Endothelial cell of umbilical vein (primary cell): ENCODE results near the gene ZNF609. TPM values are rescaled to one million over a fixed set of nuclear protein-coding genes. Genes with fewer than 3 reads are reported as not detected.

Source experiments
- BruUV-seq: library from RNA; stranded (reverse); fragments of 400-500 nt; replicated peaks from 2 replicates; lab custom pipeline; 2021; lab: Mats Ljungman, UMichigan
- CTCF ChIA-PET: fragments of 300-600, 350-600 bp; sonication (Branson Sonifier 250); formaldehyde crosslinking; loops from one replicate; lab custom pipeline; 2021; ENCODE audit warnings: antibody characterized with exemption, inconsistent platforms; lab: Charles Lee
- POLR2A ChIA-PET: fragments of 300-600, 350-600 bp; sonication (Branson Sonifier 250); formaldehyde crosslinking; loops from one replicate; lab custom pipeline; 2021; ENCODE audit warnings: antibody characterized with exemption, inconsistent platforms; lab: Charles Lee
- DNase-seq: peaks from one replicate; pipeline ENCODE4 v3.0.0-alpha.2; 2011; ENCODE audit warnings: low read depth, low spot score
- FAIRE-seq: peaks from 2 replicates; lab custom pipeline; 2011; peaks lifted over from hg19 to GRCh38; lab: Jason Lieb, UNC
- H2AFZ ChIP-seq: 2 replicates; pipeline ENCODE4 v1.6.0; 2012; ENCODE audit warnings: low read depth, low read length, control low read depth, inconsistent platforms
- H3K27ac ChIP-seq: 2 replicates; pipeline ENCODE4 v1.5.1; 2011; ENCODE audit warnings: low read depth, mild to moderate bottlenecking, control low read depth, low read length, moderate library complexity; ENCODE audit not compliant: insufficient read depth
- H3K27me3 ChIP-seq, 2 experiments: 2 replicates each; pipeline versions ENCODE4 v1.6.0 to v1.6.1; 2011; ENCODE audit warnings: low read length in 2 of 2, mixed read lengths in 1 of 2; ENCODE audit not compliant: control insufficient read depth in 2 of 2, insufficient read depth in 2 of 2
- H3K36me3 ChIP-seq, 2 experiments: 2 replicates in 1 of 2; 3 replicates in 1 of 2; pipeline ENCODE4 v1.5.1; 2011; ENCODE audit warnings: low read length in 2 of 2, mild to moderate bottlenecking in 1 of 2, moderate library complexity in 1 of 2; ENCODE audit not compliant: control insufficient read depth in 2 of 2, insufficient read depth in 2 of 2; ENCODE audit errors: extremely low read depth in 1 of 2
- H3K4me1 ChIP-seq: 3 replicates; pipeline ENCODE4 v1.5.1; 2011; ENCODE audit warnings: mild to moderate bottlenecking, low read length; ENCODE audit not compliant: control insufficient read depth, insufficient read depth; ENCODE audit errors: extremely low read depth
- H3K4me2 ChIP-seq: 2 replicates; pipeline ENCODE4 v1.6.1; 2011; ENCODE audit warnings: low read length, control low read depth, mixed read lengths; ENCODE audit not compliant: insufficient read depth
- H3K4me3 ChIP-seq, 3 experiments: fragments of 200-600 bp in 1 of 3; sonication (generic), shearing (Covaris generic) in 1 of 3; replicated peaks in 1 of 3; 2 replicates each; pipeline ENCODE4 v1.5.1; 2011 to 2016; ENCODE audit warnings: control low read depth in 3 of 3, low read length in 3 of 3, mild to moderate bottlenecking in 2 of 3, inconsistent platforms in 1 of 3, low read depth in 1 of 3, moderate library complexity in 1 of 3; ENCODE audit not compliant: insufficient read depth in 1 of 3
- H3K79me2 ChIP-seq: 2 replicates; pipeline ENCODE4 v1.6.0; 2012; ENCODE audit warnings: low read length, inconsistent platforms; ENCODE audit not compliant: control insufficient read depth, insufficient read depth
- H3K9ac ChIP-seq: replicated peaks from 2 replicates; pipeline ENCODE3; 2011; ENCODE audit warnings: low read length, control low read depth; ENCODE audit not compliant: insufficient read depth; ENCODE audit errors: extremely low read depth
- H3K9me1 ChIP-seq: replicated peaks from 3 replicates; pipeline ENCODE4 v1.6.0; 2011; ENCODE audit warnings: mild to moderate bottlenecking, low read length; ENCODE audit not compliant: control insufficient read depth, insufficient read depth; ENCODE audit errors: extremely low read depth
- H3K9me3 ChIP-seq: replicated peaks from 2 replicates; pipeline ENCODE4 v1.5.1; 2012; ENCODE audit warnings: low read length, inconsistent platforms; ENCODE audit not compliant: control insufficient read depth, insufficient read depth
- H4K20me1 ChIP-seq: replicated peaks from 2 replicates; pipeline ENCODE3; 2011; ENCODE audit warnings: mild to moderate bottlenecking, low read length; ENCODE audit not compliant: control insufficient read depth, insufficient read depth; ENCODE audit errors: extremely low read depth
- FOS ChIP-seq: IDR thresholded peaks from 2 replicates; pipeline ENCODE4 v1.6.1; 2011; ENCODE audit warnings: mild to moderate bottlenecking, low read length, moderate library complexity, borderline replicate concordance; ENCODE audit not compliant: insufficient read depth
- GATA2 ChIP-seq: IDR thresholded peaks from 2 replicates; pipeline ENCODE4 v1.7.0; 2011; ENCODE audit warnings: low read depth, mild to moderate bottlenecking, moderate library complexity, mixed read lengths, low read length; ENCODE audit not compliant: insufficient read length, insufficient read depth
- JUN ChIP-seq: IDR thresholded peaks from 2 replicates; pipeline ENCODE4 v1.6.1; 2011; ENCODE audit warnings: borderline replicate concordance, low read depth; ENCODE audit not compliant: insufficient read length, insufficient read depth
- MAX ChIP-seq: IDR thresholded peaks from 2 replicates; pipeline ENCODE4 v1.6.1; 2011; ENCODE audit not compliant: insufficient read depth, insufficient read length
- MYC ChIP-seq: IDR thresholded peaks from one replicate; pipeline ENCODE4 v1.6.1; 2011; ENCODE audit warnings: mild to moderate bottlenecking, low read depth, low read length
- POLR2A ChIP-seq: IDR thresholded peaks from 2 replicates; pipeline ENCODE4 v1.6.1; 2012; ENCODE audit warnings: low read depth, mild to moderate bottlenecking, control low read depth, low read length
- POLR2AphosphoS5 ChIP-seq: IDR thresholded peaks from 2 replicates; pipeline ENCODE4 v1.6.1; 2012; ENCODE audit warnings: low read depth, mild to moderate bottlenecking, control low read depth, low read length, moderate library complexity; ENCODE audit not compliant: insufficient read depth
- dilution Hi-C: fragments of 300-500 bp; cut with MboI; formaldehyde crosslinking; loops from one replicate; pipeline ENCODE4 v1.15.0; 2019; ENCODE audit warnings: low sequenced_read_pairs; ENCODE audit not compliant: extremely low pct_ligation_motif_present
- intact Hi-C: fragments of 100-400 bp; cut with micrococcal nuclease; formaldehyde crosslinking; loops from one replicate; pipeline ENCODE4 v1.10.0; 2022
- polyA plus RNA-seq, 4 experiments: library from polyadenylated mRNA; depleted of rRNA in 3 of 4; stranded (reverse) in 3 of 4; unstranded in 1 of 4; fragments of >200 nt; gene quantifications; 2 replicates each; pipeline versions ENCODE4 v1.2.1 to v1.2.3, GENCODE V29; 2011 to 2012; ENCODE audit warnings: missing spikeins in 1 of 4
- total RNA-seq: library from RNA; stranded (reverse); gene quantifications from 2 replicates; pipeline ENCODE4 v1.2.3, GENCODE V29; 2021

The ZNF609 gene
- total and polyA plus RNA-seq, 2 donors (not counting 3 experiments of a cell fraction or from before 2014, with no cell fraction given), result 18.2 to 49.6 TPM

- Histone ChIP-seq H3K9ac (no peak overlapping the region), H4K20me1 (peaks cover 5% of the 10 kb centered on the region), H3K4me1 (no peaks in the 10 kb centered on the region), H3K27ac (no peak overlapping the region), H3K79me2 (peaks cover 86% of the 10 kb centered on the region), H3K9me1 (no peaks in the 10 kb centered on the region), H3K4me3 (no peak overlapping the region), H3K4me2 (no peak overlapping the region), H3K27me3 (no peaks in the 10 kb centered on the region), H3K9me3 (no peaks in the 10 kb centered on the region), H3K36me3 (no peaks in the 10 kb centered on the region), H2AFZ (no peak overlapping the region)
- ChIA-PET CTCF (interaction anchor here (0.6 to 0.7 kb wide), 2 partner anchors 34 to 46 kb away, joined by 4 to 5 read pairs; no protein-coding TSS in a partner anchor), POLR2A (no interaction called here)
- intact Hi-C loops, result no loop called here
- DNase-seq (no peak), FAIRE-seq (no peak)
- TF ChIP-seq POLR2AphosphoS5, result no peak
- TF ChIP-seq FOS, result no peak
- no peak for TF ChIP-seq GATA2
- no peak for TF ChIP-seq MAX
- TF ChIP-seq JUN, result no peak
- TF ChIP-seq POLR2A, result no peak
- no peak for TF ChIP-seq MYC
- dilution Hi-C loops, result no loop called here
- BruUV-seq, result no TSS peak
Observed at GRCh38 chr15:64547275-64547674, 86.9 kb downstream of the ZNF609 start.

- Histone ChIP-seq H3K4me2 (no peak overlapping the region), H3K27me3 (no peaks in the 10 kb centered on the region), H3K79me2 (peaks cover 90% of the 10 kb centered on the region), H2AFZ (no peak overlapping the region), H3K4me3 (no peak overlapping the region), H3K9me3 (no peaks in the 10 kb centered on the region), H3K4me1 (no peaks in the 10 kb centered on the region), H3K9me1 (no peaks in the 10 kb centered on the region), H3K36me3 (no peaks in the 10 kb centered on the region), H4K20me1 (peaks cover 3% of the 10 kb centered on the region), H3K9ac (no peak overlapping the region), H3K27ac (no peak overlapping the region)
- no TSS peak for BruUV-seq
- no peak for FAIRE-seq
- POLR2A ChIA-PET, result no interaction called here
- DNase-seq, result no peak
- CTCF ChIA-PET, result no interaction called here
- dilution Hi-C loops (no loop called here), intact Hi-C loops (no loop called here)
- TF ChIP-seq MYC (no peak), POLR2AphosphoS5 (no peak), FOS (no peak), MAX (no peak)
Observed at GRCh38 chr15:64548235-64548634, 87.9 kb downstream of the ZNF609 start.
